Activated CD8-positive, alpha-beta T cell treated with anti-CD3 and anti-CD28 coated beads for 36 hours (primary cell): ENCODE measurements around the gene NCAM1. TPM values are rescaled to one million over a fixed set of nuclear protein-coding genes. Genes with fewer than 3 reads are reported as not detected.

Experiments used
- ATAC-seq: fragments of 200-7000 bp; cut with Tn5 transposase; one replicate; pipeline ENCODE4 v1.10.0; 2021; ENCODE audit warnings: mild to moderate bottlenecking, moderate library complexity
- CTCF ChIA-PET: fragments of 350-600 bp; sonication (Branson Sonifier 250); formaldehyde crosslinking; loops from one replicate; lab custom pipeline; 2021; ENCODE audit warnings: antibody characterized with exemption; lab: Charles Lee
- POLR2A ChIA-PET: fragments of 350-600 bp; sonication (Branson Sonifier 250); formaldehyde crosslinking; loops from one replicate; lab custom pipeline; 2021; ENCODE audit warnings: antibody characterized with exemption; lab: Charles Lee
- DNase-seq: peaks from one replicate; pipeline ENCODE4 v3.0.0-alpha.2; 2020
- H3K27ac Mint-ChIP-seq: one replicate; pipeline ENCODE4 v1.8.0; 2021; ENCODE audit warnings: mild to moderate bottlenecking, mixed read lengths
- H3K27me3 Mint-ChIP-seq: one replicate; pipeline ENCODE4 v1.8.0; 2021; ENCODE audit warnings: mixed read lengths
- H3K36me3 Mint-ChIP-seq: one replicate; pipeline ENCODE4 v1.8.0; 2021; ENCODE audit warnings: low read depth, mixed read lengths
- H3K4me1 Mint-ChIP-seq: one replicate; pipeline ENCODE4 v1.8.0; 2021; ENCODE audit warnings: low read depth, mixed read lengths
- H3K4me3 Mint-ChIP-seq: one replicate; pipeline ENCODE4 v1.8.0; 2021; ENCODE audit warnings: mild to moderate bottlenecking, moderate library complexity, mixed read lengths
- H3K9me3 Mint-ChIP-seq: one replicate; pipeline ENCODE4 v1.8.0; 2021; ENCODE audit warnings: mixed read lengths
- intact Hi-C: fragments of 100-400 bp; cut with micrococcal nuclease; formaldehyde crosslinking; loops from one replicate; pipeline ENCODE4 v1.10.0; 2022
- total RNA-seq, 2 experiments: library from RNA; stranded (reverse); gene quantifications; one replicate each; pipeline ENCODE4 v1.2.3, GENCODE V29; 2021
- TF ChIP-seq, protein P1 (sequence below): fragments of 200-600 bp; IDR thresholded peaks from one replicate; pipeline ENCODE4 v1.8.0; 2022; ENCODE audit warnings: antibody characterized with exemption, mild to moderate bottlenecking

NCAM1 gene
- total RNA-seq, 2 experiments from 2014 or later = 0.47 to 0.56 TPM

DNA sequence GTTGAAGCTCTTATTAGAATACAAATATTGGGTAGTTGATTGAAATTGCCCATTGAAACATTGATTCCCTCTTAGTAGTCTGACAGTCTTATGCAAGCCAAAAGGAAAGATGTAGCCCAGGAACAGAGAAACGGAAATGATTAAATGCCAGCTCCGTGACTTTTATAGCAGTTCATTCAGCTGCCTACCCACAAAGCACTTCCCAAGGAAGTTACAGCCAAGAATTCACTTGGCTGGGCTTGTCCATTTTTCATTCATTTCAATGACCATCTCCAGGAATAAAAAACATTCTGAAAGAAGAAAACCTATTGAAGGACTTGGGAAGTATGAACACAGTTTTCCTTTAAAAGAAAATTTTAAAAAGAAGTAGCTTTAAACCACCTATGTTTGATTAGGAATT lies 62.0 kb downstream of the NCAM1 start:
- DNase-seq = no peak
- ATAC-seq = no peak
- TF ChIP-seq, protein P1, sequence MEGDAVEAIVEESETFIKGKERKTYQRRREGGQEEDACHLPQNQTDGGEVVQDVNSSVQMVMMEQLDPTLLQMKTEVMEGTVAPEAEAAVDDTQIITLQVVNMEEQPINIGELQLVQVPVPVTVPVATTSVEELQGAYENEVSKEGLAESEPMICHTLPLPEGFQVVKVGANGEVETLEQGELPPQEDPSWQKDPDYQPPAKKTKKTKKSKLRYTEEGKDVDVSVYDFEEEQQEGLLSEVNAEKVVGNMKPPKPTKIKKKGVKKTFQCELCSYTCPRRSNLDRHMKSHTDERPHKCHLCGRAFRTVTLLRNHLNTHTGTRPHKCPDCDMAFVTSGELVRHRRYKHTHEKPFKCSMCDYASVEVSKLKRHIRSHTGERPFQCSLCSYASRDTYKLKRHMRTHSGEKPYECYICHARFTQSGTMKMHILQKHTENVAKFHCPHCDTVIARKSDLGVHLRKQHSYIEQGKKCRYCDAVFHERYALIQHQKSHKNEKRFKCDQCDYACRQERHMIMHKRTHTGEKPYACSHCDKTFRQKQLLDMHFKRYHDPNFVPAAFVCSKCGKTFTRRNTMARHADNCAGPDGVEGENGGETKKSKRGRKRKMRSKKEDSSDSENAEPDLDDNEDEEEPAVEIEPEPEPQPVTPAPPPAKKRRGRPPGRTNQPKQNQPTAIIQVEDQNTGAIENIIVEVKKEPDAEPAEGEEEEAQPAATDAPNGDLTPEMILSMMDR = no peak
- Mint-ChIP-seq H3K4me1 (no peaks in the 10 kb centered on the region), H3K36me3 (no peaks in the 10 kb centered on the region), H3K9me3 (no peaks in the 10 kb centered on the region), H3K27ac (no peak overlapping the region), H3K4me3 (no peak overlapping the region), H3K27me3 (no peaks in the 10 kb centered on the region)
- POLR2A ChIA-PET = no interaction called here
- intact Hi-C loops = no loop called here
- CTCF ChIA-PET = no interaction called here

DNA sequence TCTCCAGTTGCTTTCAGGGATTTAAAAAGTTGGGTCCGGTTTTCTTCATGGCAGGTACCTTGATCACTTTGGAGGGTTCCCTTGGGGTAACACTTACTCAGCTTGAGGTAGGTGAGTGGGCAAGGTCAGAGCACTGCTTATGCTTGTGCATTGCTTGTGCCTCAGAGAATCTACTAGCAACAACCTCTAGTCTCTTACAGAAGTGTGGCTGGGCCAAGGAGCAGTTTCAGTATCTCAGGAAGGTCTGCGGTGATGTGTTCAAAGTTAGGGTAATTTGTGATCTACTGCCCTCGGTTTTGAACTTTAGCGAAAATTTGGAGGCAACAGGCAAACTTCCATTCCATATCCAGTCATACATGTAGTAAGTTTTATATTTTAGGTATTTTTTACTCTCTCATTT lies 62.8 kb downstream of the NCAM1 start:
- H3K4me3 Mint-ChIP-seq = no peak overlapping the region
- H3K27me3 Mint-ChIP-seq = no peaks in the 10 kb centered on the region
- H3K4me1 Mint-ChIP-seq = no peaks in the 10 kb centered on the region
- ATAC-seq = no peak
- intact Hi-C loops = no loop called here
- no peak overlapping the region for H3K27ac Mint-ChIP-seq
- TF ChIP-seq, protein P1 = no peak
- no peak for DNase-seq
- no peaks in the 10 kb centered on the region for H3K9me3 Mint-ChIP-seq
- CTCF ChIA-PET = no interaction called here
- no peaks in the 10 kb centered on the region for H3K36me3 Mint-ChIP-seq
- POLR2A ChIA-PET = interaction anchor here (0.7 kb wide), 1 partner anchor 601 kb away, joined by 4 read pairs; no protein-coding TSS in a partner anchor

GRCh38 chr11:113026778-113027177 lies 65.6 kb downstream of the NCAM1 start:
- CTCF ChIA-PET = interaction anchor here (1.5 kb wide), 1 partner anchor 263 kb away, joined by 3 read pairs; no protein-coding TSS in a partner anchor

GRCh38 chr11:113034576-113034975 lies 73.4 kb downstream of the NCAM1 start:
- CTCF ChIA-PET = no interaction called here

More at GRCh38 chr11:113026778-113027177, 65.6 kb downstream of the NCAM1 start:
- Mint-ChIP-seq H3K4me1 (no peaks in the 10 kb centered on the region), H3K27me3 (no peaks in the 10 kb centered on the region), H3K4me3 (no peak overlapping the region), H3K36me3 (no peaks in the 10 kb centered on the region), H3K27ac (no peak overlapping the region), H3K9me3 (no peaks in the 10 kb centered on the region)
- intact Hi-C loops = no loop called here
- POLR2A ChIA-PET = no interaction called here
- ATAC-seq = no peak
- TF ChIP-seq, protein P1 = no peak
- no peak for DNase-seq

DNA sequence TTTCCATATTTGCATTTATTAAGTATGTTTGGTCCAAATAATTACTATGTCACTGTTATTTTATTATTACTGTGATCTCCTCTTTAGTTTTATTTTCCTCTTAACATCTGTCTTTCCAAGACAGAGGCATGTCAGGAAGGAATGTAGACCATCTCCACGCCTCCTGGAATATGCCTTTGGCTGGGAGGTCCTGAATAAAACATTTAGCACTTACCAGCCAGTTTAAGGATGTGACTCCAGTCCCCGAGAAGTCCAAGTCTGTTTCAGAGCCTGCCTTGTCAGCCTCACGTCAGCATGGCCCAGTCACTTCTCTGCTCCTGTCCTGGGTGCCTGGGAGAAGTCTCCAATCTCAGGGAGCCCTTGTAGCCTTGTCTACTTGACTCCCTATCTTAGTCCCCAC lies 74.5 kb downstream of the NCAM1 start:
- no peaks in the 10 kb centered on the region for H3K4me1 Mint-ChIP-seq

More at GRCh38 chr11:113034576-113034975, 73.4 kb downstream of the NCAM1 start:
- Mint-ChIP-seq H3K9me3 (peaks cover 3% of the 10 kb centered on the region), H3K27ac (no peak overlapping the region), H3K27me3 (no peaks in the 10 kb centered on the region), H3K36me3 (no peaks in the 10 kb centered on the region), H3K4me3 (no peak overlapping the region), H3K4me1 (no peaks in the 10 kb centered on the region)
- no peak for DNase-seq
- POLR2A ChIA-PET = no interaction called here
- no peak for ATAC-seq
- TF ChIP-seq, protein P1 = no peak
- intact Hi-C loops = no loop called here

More for the DNA sequence above, 74.5 kb downstream of the NCAM1 start:
- ChIA-PET CTCF (no interaction called here), POLR2A (no interaction called here)
- TF ChIP-seq, protein P1 = no peak
- intact Hi-C loops = no loop called here
- H3K4me3 Mint-ChIP-seq = no peak overlapping the region
- H3K27me3 Mint-ChIP-seq = no peaks in the 10 kb centered on the region
- H3K36me3 Mint-ChIP-seq = no peaks in the 10 kb centered on the region
- peaks cover 3% of the 10 kb centered on the region for H3K9me3 Mint-ChIP-seq
- no peak for DNase-seq
- H3K27ac Mint-ChIP-seq = no peak overlapping the region
- no peak for ATAC-seq
